Testis (tissue), 2 donors: ENCODE data around the gene CCDC82.

ENCODE experiments used
- CTCF ChIP-seq, 3 experiments: fragments of 450-650 bp in 2 of 3; fragments of 200-600 bp in 1 of 3; sonication (generic) in 1 of 3; IDR thresholded peaks; one replicate each; pipeline ENCODE4 v1.5.1; 2016 to 2019; ENCODE audit warnings: antibody characterized with exemption in 3 of 3, mild to moderate bottlenecking in 2 of 3, moderate library complexity in 1 of 3
- POLR2A ChIP-seq: fragments of 450-650 bp; IDR thresholded peaks from one replicate; pipeline ENCODE4 v1.6.1; 2017; ENCODE audit warnings: antibody characterized with exemption, mild to moderate bottlenecking, moderate library complexity

- no peak for TF ChIP-seq CTCF (IDR thresholded peaks at IDR 0.05)
- TF ChIP-seq POLR2A = no peak
Observed at GRCh38 chr11:96310236-96310635, 79.5 kb downstream of the CCDC82 start.
